CD4-positive, alpha-beta T cell treated with Interleukin-17A for 4 hours (primary cell): ENCODE data around the gene MAP3K7CL.

Source experiments
- DNase-seq: peaks from one replicate; pipeline ENCODE4 v3.0.0-alpha.2; 2020; ENCODE audit warnings: mixed read lengths

MAP3K7CL gene, protein sequence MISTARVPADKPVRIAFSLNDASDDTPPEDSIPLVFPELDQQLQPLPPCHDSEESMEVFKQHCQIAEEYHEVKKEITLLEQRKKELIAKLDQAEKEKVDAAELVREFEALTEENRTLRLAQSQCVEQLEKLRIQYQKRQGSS

DNA sequence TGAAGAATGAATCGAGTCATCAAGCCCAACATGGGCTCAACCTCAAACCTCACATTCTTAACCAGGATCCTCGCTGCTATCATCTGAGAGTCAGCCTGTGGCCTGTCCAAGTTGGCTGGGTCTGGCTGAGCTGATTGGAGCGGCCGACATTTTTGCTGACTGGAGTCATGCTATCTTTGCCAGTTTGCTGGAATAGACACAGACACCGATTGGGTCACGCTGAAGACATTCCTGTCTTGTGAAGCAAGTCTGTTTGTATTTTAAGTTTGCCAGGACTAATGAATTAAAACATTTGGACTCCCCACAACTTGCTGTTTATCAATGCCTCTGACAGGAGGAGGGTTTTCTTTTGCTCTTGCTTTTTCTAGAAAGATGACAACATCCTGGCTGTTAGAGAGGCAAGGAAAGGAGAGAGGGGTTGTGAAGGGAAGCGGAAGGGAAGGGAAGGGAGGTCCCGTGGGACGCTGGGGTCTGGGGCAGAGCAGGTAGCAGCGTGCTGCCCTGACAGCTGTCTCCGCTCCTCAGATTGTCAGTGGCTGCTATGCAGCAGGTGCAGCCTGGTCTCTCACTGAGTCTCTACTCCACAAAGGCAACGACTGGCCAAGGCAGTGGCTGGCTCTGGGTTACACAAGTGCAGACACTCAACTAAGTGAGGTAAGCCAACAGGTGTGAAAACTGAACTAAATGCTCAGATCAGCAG, at the start of gene MAP3K7CL:
Gene MAP3K7CL (plus strand): TSS at position 375 of the 700 bp plus-strand sequence. CDS start 2,701 bp downstream, outside the sequence.
- no peak for DNase-seq

DNA sequence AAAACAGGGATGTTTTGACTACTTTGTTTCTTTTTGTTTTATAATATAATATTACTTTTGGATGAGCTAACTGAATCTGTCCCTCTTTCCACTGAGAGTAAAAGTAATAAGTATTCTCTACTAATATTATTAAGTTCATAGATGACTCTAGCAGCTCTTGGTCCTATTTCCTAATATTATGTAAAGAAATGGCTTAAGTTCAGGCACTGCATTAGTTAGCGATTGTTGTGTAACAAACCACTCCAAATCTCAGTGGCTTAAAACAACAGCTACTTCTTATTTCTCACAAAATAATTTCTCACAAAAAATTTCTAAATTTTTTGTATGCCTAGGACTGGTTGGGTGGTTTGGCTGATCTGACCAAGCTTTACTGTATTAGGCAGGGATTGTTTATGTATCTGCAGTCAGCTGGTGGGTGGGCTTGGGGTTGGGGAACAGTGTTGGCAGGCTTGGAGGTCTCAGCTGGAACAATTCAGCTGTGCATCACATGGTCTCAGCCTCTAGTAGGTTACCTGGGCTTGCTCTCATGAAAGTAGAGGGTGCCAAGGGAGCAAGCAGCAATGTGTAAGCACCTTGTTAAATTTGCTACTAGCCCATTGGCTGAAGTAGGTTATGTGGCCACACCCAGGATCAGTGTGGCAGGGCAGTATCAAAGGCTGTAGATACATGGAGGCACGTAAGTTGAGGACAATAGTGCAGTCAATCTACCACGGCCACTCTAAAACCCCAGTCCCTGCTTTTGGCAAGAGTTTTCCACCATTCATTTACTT, 48.2 kb upstream of the MAP3K7CL start:
- no peak for DNase-seq

DNA sequence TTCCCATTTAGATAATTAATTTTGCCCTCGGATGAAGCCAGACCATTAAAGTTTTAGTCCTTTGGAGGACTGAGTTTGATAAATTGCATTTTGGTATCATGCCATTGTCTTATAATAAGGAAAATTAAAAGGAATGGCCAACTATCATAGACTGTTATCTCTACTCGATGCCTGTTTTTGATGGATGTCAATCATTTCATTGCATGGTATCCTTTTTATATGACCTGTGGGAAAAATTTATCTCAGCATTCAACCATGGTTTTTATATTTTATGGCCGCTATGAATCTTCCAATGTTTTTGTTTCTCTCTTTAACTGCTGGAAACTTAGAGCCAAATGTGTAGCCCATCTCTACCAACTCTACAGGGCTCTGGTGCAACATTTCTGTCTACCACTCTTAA, 47.1 kb upstream of the MAP3K7CL start:
- no peak for DNase-seq

DNA sequence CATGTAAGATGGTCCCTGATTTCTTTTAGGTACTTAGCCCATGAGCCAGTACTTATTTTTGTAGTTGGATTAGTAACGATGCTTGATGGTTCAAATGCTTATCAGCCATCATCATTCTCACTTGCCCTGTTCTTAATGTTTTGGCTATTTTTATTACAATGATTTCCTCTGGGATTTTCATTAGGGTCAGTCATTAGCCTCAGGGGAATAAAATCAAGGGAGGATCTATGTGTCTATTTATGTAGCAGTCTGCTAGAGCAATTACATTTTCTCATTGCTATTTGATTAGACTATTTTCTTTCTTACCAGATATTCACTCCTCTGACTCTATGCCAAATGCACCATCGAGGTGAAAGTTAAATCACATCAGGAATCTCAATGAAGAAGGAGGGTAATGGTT, 46.1 kb upstream of the MAP3K7CL start:
- no peak for DNase-seq

DNA sequence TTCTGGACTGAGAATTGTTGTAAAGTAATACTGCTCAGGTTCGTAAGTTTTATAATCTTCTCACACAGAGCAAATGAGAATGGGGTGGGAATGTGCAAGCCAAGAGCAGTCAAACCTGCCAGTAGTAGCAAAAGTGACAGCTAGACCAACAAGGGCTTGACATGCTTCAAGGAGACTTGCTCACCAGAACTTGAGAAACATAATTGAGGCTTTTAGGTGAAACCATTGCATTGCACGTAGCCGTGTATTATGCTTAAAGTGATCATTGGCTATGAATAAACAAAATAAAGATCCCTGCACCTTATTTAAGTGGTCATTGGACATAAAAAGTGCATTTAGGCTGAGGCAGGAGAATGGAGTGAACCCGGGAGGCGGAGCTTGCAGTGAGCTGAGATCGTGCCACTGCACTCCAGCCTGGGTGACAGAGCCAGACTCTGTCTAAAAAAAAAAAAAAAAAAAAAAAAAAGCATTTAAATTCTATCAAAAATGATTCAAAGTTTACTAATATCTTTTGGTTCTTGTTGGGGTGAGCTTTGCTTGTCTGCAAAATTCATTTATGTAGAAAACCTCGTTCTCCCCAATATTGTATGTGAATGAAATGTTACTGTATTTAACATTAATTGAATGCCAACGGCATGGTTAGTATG, 45.2 kb upstream of the MAP3K7CL start:
- no peak for DNase-seq

DNA sequence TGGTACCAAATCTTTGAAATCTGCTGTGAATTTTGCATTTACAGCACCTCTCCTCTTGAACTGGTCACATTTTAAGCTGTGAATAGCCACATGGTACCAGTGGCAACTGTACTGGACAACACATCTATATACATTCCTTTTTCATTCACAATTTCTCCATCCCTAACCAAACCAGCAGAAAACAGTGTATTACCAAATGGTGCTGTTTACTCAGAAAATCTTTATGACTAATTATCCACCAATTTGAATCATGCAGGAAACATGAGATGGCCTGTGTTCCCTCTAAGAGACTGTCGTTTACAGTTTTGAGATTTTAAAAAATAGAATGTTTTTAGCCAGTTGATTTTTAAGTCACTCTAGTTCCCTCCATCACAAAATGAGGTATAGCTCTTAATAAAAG, 39.4 kb upstream of the MAP3K7CL start:
- no peak for DNase-seq

DNA sequence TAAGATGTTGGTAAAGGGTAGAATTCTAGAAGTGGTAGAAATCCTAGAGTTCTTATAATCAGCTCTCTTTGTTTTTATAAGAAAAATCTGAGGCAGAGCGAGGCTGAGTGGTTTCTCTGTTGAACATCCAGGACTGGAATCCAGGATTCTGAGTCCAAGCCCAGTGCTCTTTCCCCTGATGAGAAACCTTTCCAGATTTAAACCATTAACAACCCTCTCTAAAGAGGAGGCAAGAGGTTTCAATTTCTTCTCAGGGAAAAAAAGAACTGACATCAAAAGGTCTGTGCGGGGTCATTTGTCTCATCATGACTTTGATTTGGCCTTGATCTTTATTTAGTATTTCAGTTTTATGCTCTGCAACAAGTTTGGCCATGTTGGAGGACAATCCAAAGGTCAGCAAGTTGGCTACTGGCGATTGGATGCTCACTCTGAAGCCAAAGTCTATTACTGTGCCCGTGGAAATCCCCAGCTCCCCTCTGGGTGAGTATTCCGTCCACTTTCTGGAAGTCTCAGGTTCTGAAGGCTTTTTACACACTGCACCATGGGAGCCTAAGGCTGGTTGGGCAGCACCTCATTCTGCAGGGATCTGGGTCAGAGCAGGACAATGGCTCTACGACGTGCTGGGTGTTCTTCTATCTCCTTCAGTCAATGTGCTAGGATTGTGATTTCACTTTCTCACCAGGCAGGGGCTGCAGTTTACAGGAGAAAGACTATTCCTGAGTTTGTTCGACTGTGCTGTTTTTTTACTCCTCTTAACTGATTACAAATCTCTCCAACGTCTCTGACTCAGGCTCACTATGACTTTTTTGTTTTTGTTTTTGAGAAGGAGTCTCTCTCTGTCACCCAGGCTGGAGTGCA, 38.1 kb upstream of the MAP3K7CL start:
- no peak for DNase-seq

DNA sequence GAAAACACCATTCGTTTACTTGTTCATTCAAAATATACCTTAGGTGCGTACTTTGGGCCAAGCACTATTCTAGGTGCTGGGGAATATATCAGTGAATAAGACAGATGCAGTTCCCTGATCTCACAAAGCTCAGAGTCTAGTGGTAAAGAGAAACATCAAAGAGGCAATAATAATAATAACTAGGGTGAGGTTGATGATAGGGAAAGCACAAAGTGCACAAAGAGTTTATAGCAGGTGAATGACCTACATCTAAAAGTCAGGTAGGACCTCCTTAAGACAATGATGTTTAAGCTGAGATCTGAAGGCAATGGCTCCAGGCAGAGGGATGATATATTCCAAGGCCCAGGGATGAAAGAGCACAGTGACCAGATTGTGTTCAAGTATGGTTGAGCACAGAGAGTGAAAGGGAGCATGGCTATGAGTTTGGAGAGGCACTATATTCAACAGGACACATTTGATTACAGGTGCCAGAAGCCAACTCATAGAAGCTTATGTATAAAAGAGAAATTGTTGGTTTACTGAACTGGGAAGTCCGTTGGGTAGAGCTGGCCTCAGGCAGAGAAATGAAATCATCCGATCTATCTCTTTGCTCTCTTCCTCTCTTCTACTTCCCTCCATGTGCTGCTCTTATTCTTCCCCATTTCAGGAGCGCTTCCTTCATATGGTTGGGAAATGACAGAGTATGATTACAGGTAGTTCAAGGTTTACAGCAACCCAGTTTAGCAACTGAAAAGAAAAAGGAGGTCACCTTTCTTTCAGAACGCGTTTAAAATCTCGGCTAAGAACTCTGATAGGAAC, 34.0 kb upstream of the MAP3K7CL start:
- DNase-seq = no peak

DNA sequence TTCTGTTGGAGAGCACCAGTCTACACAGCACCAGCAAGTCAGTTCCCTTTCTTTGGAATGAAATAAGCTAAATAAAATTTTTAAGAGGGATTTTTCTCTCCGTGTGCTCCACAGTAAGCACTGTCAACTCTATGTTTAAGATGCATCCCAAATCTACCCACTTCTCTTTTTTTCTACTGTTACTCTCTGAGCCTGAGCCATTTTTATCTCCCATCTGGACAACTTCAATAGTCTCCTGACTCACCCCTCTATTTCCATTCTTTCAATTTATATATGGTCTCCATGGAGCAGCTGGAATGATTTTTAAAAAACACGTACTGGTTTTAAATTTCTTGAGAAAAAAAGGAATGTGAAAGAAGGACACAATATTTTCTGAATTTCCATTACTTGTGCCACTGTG, 32.3 kb upstream of the MAP3K7CL start:
- no peak for DNase-seq

DNA sequence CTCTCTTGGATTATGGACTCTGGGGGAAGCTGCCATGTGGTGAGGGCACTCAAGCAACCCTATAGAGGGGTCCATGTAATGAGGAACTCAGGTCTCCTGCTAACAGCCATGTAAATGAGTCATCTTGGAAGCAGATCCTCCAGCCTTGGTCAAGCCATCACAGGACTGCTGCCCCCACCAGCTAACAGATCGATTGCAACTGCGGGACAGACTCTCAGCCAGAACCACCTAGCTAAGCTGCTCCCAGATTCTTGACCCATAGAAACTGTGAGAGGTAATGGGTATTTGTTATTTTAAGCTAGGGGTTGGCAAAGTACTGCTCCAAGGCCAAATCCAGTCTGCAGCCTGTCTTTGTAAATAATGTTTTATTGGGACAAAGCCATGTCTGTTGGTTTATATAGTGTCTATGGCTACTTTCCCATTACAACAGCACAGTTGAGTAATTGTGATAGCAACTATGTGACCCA, 27.6 kb upstream of the MAP3K7CL start:
- no peak for DNase-seq

DNA sequence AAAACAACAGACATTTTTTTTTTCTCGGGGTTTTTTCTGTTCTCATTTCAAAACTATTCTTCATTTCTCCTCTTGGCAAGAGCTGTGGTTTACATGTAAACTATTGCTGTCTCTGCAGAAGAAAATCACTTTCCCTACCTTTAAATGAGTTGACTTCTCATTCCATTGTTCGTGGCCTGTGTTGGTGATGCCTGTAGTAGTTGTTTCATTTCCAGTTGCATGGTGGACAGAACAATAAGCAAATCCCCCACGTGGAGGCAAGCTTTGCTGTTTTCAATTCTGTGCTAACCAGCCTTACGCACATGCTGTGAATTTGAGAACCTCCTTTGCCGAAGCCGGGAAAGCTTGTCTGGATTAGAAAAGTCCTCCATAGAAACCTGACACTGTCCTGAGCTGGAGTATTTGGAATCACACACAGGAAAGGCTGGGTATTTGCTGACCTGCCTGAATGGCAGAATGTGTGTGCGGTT, 26.2 kb upstream of the MAP3K7CL start:
- DNase-seq = no peak

DNA sequence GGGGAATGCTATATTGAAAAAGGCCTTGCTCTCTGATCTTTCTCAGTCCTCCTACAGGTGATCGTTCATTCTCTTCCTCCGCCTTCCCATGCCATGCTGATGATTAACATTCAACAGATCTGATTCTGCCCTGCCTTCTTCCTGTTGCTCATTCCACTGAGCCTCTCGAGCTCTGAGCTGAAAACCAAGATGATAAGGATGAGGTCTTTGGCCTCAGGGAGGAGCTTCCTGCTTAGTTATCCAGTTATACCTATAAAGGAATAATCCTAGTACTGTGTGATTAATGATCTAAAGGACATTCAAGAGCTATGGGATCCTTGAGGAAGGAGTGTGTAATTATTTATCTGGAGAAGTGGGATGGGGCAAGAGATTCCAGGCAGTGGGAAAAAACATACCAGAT, 25.2 kb upstream of the MAP3K7CL start:
- DNase-seq = no peak

DNA sequence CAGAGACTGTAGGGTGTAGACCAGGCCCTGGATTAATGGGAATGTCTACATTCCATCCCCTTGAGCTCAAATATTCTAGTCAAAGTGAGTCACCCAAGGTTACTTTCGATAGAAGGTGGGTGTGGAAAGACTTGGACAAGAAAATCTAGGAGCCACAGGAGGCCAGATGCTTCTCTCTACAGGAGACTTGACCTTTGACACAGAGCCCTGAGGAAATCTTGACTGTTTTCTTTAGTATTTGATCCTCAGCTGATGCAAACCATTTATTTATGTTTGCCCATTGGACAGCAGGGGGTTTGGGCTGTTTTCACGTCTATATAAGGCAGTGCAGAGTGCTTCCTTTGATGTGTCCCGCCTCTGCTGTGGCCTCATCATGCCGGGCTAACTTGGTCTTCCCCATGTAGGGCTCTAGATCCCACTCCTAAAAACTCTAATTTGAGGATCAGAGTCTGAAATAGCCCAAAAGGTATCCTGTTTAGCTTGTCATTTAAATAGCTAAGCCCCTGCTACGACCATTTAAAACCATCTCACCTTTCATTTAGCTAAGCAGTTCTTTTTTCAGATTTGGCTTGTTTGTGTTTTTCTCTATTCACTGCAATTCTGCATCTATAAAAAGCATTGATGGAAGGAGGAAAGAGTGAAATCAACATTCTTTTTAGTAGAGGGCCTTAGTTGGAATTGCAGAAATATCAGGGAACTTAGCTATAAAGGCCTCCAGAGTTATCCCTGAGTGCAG, 15.5 kb upstream of the MAP3K7CL start:
- no peak for DNase-seq

DNA sequence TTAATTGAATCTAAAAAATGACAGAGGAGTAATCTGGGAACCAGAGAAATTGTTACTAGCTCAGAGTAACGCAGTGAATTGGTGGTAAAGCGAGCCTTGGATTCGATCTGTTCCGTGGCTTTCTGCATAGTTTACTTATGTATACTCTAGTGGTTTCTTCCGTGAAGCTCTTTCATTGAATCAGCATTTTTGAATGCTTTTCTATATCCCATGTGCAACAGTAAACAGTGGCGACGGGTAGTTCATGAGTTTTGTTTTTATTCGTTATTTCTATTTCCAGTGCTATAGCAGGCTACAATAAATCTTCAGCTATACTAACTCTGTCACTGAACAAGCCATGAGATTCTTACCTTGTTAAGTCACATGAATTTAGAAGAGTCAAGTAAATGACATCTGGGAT, 14.5 kb upstream of the MAP3K7CL start:
- no peak for DNase-seq

DNA sequence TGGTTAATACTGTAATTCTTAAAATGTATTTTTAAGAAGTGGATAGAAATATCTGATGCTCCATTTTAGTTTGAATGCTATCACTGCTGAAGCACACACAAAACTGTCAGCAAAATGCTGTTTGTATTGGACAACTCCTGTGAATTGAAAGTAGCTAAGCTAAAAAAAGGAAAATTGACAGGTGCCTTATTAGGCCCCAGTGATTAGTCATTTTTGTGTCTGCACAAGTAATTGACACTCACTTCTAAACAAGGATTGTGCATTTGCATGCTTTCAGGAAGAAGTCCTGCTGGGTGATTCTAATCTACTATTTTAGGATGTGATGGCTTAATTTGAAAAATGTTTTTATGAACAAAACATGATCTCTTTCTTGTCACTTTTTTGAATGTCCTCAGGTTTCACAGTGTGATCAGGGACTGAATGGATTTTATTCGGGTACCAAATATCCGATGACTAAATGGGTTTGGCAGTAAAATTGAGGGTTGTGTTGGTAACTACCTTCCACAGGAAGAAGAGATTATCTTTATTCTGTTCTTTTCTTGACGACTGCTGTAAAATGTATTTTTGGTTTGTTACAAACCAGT, 13.0 kb upstream of the MAP3K7CL start:
- DNase-seq = no peak

DNA sequence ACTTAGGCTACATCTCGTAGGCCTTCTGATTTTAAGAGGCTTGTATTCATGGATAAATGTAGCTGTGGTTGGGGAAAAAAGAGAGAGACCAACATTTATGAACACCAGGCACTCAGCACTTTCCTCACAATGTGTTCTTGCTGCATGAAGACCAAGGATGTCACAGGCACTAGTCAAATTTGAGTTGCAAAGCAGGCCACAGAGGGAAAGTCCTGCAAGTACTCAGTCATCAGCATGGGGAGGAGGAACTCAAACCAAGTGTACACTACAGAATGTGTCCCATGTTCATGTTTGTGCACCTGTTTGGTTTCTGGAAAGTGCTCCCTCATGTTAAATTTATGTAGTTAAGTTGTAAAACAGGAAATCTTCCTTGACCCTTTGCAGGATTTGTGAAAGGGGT, 8.7 kb upstream of the MAP3K7CL start:
- DNase-seq = no peak

DNA sequence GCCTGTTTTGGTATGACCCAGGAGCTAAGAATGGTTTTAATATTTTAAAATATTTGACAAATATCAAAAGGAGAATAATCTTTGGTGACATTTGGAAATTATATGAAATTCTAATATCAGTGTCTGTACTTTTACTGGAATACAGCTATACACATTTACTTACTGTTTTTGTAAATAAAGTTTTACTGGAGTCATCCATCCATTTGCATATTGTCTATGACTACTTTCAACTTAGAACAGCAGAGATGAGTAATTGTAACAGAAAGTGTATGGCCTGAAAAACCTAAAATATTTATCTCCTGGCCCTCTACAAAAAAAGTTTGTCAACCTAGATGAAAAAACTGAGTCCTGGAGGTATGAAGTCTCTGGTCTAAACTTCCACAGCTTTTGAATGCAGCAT, 5.8 kb upstream of the MAP3K7CL start:
- no peak for DNase-seq

DNA sequence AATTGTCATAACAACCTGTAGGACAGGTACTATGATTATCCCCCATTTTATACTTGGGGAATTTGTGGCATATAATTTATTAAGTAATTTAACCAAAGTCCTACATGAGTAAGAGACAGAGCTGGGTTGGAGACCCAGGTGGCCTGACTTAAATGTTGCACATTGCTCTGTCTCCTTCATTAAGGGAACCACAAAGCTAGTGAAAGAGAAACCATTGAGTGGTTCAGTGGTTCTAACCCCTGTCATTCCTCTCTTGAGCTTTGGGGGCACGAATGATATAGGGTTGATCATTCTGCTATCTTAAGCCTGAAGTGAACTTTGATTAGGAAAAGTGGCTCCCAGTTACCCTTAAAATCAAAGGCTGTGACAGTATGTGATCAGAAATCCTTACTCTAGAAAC, 5.3 kb upstream of the MAP3K7CL start:
- no peak for DNase-seq

DNA sequence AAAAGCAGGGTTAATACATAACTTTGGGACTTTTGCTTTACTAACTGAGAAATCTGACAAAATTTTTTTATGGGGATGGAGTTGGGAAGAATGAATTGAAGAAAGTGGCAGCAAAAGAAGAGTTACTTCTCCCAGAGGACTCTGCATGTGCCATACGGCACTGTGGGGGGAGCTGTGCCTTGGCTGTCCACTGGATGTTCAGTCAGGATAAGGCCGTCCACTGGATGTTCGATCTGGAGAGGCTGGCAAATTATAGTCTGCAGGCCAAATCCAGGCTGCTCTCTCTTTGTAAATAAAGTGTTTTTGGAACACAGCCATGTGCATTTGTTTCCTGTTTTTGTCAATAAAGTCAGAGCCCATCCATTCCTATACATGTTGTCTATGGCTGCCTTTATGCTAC, 4.5 kb upstream of the MAP3K7CL start:
- DNase-seq = no peak

DNA sequence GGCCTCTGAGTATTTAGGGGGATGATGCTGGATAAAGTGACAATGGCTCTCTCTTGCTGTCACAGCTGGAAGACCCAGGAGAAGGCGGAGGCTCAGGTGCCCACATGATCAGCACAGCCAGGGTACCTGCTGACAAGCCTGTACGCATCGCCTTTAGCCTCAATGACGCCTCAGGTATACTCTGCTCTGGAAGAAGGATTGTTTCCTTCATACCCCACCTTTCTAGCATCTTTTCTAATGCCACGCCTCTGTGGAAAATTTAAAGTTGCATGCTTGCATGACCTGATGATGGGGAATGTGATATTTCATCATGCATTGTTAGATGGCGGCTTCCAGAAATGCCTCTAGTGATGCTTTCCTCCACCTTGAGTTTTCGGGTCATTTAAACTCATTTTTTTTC, 2.8 kb downstream of the MAP3K7CL start:
- no peak for DNase-seq

DNA sequence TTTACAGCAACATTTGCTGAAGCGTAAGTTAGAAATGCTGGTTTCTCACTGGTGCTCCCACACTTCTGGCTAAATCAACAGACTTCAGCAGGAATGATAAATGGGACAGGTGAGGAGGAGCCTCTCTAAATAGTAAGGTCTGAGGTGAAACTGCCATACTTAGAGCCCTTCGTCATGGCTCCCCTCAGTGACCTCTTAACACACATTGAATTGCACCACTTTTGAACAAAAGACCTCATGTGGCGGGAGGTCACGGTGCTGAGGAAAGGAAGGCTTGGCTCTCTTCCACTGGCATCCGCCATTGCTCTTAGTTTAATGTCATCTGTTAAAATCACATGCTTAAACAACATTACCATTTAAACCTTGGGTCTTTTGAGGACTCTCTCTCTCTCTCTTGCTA, 3.4 kb downstream of the MAP3K7CL start:
- DNase-seq = no peak
